Esophagus squamous epithelium (tissue), 4 donors: ENCODE data around the gene C10orf67.

Experiments
- CTCF ChIP-seq, 6 experiments: fragments of 450-650 bp in 4 of 6; fragments of 200-600 bp in 2 of 6; sonication (generic) in 2 of 6; IDR thresholded peaks; one replicate each; pipeline ENCODE4 v1.5.1; 2016 to 2019; ENCODE audit warnings: antibody characterized with exemption in 6 of 6, mild to moderate bottlenecking in 4 of 6, moderate library complexity in 4 of 6
- POLR2A ChIP-seq, 4 donors: fragments of 450-650 bp; IDR thresholded peaks; one replicate each; pipeline ENCODE4 v1.6.1; 2017; ENCODE audit warnings: antibody characterized with exemption in 4 of 4, mild to moderate bottlenecking in 4 of 4, moderate library complexity in 3 of 4

- TF ChIP-seq CTCF (IDR thresholded peaks at IDR 0.05): no peak
- no peak for TF ChIP-seq POLR2A (IDR thresholded peaks at IDR 0.05)
These were observed 30.8 kb upstream of the C10orf67 start for GRCh38 chr10:23375366-23375765.
